Right renal cortex interstitium (tissue), 3 donors: Measurements from ENCODE around the gene KIAA0319L. TPM values are rescaled to one million over a fixed set of nuclear protein-coding genes. Genes with fewer than 3 reads are reported as not detected.

Source experiments
- DNase-seq, 3 donors: peaks; one replicate each; pipeline ENCODE4 v3.0.0-alpha.2; 2013; ENCODE audit warnings: low read depth in 3 of 3, low spot score in 2 of 3
- polyA plus RNA-seq, 3 donors: library from polyadenylated mRNA; unstranded; fragments of 120-200 nt; gene quantifications; one replicate each; pipeline ENCODE4 v1.2.1, GENCODE V29; 2013; ENCODE audit not compliant: insufficient read length in 3 of 3

KIAA0319L gene
- polyA plus RNA-seq, 3 donors, result 56.3 to 64.2 (median 60.9) TPM

DNA sequence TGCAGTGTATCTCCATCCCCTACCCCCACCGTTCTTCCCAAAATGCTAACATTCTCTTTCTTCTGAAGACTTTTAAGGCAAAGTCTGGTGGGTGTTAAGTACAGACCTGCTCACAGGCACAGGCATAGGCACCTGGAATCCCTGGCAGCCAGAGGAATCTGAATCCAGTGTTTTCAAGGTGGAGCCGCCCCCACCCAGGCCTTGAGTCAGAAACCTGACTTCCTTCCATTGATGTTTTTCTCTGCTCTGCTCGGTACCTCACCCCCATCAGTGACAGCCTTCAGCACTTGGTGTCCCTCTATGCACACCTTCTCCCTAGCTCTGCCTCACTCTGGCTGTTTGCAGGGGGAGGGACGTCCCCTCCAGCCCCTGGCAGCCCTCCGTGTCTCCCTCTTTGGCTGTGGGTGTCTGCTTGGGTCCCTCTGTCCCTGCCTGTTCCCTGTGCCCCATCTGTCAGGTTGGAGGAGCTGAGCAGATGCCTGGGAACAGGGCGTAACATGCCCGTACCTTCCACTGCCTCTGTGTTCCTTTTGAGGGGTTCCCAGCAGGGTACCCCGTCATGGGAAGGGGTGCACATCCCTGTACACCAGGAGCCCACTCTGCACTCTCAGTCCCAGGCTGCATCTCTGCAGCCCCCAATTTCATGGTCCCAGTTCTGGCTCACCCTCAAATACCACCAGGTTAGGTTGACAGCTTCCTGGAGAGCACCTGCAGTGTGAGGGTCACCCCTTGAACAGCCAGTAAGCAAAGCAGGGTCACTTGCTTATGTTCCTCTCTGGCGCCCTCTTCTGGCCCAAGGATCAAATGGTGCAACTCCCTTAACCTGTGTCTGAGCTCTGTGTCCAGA, 7.1 kb upstream of the KIAA0319L start:
- peak in 1 of 3 donors; percentile 52 for DNase-seq

DNA sequence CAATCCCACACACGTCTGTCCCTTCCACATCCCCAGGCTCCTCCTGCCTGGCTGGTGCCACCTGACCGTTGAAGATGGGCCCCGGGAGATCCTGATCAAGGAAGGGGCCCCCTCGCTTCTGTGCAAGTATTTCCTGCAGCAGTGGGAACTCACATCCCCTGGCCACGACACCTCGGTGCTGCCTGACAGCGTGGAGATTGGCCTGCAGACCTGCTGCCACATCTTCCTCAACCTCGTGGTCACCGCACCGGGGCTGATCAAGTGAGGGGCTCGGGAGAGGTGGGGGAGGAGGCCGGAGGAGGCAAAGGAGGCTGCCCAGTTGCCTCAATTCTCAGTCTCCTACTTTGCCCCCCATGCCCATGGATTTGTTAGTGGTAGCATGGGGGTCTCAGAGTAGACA, 6.0 kb upstream of the KIAA0319L start:
- no peak for DNase-seq

DNA sequence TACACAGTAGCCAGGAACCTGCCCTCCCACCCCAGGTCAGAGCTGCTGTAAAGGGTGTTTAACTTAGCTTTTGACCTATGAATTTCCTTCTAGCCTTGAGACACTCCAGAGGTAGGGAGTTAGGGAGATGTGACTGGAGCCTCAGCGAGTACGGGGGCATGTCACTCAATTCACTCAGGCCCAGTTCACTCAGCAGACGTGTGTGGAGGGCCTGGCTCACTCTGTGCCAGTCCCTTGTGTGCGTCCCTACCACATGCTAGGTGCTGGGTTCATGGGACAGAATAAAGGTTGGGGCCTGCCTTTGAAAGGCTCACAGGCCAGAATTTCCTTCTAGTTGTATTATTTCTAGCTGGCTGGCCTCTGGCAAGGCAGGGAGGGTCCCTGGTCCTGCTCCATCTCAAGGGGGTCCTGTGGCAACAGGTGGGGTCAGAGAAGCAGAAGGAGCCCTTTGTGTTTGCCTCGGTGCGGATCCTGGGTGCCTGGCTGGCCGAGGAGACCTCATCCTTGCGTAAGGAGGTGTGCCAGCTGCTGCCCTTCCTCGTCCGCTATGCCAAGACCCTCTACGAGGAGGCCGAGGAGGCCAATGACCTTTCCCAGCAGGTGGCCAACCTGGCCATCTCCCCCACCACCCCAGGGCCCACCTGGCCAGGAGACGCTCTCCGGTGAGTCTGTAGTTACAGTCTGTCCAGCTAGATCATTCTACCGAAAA, 4.9 kb upstream of the KIAA0319L start:
- no peak for DNase-seq

DNA sequence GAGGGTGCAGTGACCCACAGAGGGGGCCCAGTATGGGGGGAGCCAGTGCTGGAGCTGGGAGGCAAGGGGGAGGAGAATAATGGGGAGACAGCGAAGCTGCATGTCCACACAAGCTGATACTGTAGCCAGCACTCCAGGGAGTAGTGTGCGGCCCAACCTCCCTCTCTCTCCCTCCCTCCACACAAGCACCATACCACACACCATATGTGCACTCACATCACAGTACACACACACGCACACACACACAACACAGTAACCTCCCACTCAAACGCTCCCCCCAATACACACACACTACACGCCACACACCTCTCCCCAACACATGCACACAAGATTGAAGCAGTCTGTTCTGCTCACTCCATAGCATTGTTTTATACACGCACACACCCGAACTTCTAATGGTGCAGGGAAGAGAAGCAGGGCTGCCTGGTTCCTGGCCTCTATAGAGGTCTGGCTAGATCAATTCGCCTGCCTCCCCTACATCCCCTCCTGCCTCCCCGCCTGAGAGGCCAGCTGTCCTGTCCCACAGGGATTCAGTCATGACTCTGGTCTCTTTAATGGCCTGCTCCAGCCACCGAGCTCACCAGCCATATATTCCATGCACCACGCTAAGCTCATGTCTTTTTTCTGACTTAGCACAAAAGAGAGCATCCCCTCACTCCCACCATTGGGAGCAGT, 4.2 kb upstream of the KIAA0319L start:
- no peak for DNase-seq

DNA sequence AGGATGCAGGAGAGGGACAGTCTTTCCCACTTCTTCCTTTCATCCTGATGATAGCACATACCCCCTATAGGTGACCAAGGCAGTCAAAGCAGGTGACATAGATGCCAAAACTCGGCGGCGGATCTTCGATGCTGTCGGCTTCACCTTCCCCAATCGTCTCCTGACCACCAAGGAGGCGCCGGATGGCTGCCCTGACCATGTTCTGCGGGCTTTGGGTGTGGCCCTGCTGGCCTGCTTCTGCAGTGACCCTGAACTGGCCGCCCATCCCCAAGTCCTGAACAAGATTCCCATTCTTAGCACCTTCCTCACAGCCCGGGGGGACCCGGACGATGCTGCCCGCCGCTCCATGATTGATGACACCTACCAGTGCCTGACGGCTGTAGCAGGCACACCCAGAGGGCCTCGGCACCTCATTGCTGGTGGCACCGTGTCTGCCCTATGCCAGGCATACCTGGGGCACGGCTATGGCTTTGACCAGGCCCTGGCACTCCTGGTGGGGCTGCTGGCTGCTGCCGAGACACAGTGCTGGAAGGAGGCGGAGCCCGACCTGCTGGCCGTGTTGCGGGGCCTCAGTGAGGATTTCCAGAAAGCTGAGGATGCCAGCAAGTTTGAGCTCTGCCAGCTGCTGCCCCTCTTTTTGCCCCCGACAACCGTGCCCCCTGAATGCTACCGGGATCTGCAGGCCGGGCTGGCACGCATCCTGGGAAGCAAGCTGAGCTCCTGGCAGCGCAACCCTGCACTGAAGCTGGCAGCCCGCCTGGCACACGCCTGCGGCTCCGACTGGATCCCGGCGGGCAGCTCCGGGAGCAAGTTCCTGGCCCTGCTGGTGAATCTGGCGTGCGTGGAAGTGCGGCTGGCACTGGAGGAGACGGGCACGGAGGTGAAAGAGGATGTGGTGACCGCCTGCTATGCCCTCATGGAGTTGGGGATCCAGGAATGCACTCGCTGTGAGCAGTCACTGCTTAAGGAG, 3.3 kb upstream of the KIAA0319L start:
- no peak for DNase-seq

DNA sequence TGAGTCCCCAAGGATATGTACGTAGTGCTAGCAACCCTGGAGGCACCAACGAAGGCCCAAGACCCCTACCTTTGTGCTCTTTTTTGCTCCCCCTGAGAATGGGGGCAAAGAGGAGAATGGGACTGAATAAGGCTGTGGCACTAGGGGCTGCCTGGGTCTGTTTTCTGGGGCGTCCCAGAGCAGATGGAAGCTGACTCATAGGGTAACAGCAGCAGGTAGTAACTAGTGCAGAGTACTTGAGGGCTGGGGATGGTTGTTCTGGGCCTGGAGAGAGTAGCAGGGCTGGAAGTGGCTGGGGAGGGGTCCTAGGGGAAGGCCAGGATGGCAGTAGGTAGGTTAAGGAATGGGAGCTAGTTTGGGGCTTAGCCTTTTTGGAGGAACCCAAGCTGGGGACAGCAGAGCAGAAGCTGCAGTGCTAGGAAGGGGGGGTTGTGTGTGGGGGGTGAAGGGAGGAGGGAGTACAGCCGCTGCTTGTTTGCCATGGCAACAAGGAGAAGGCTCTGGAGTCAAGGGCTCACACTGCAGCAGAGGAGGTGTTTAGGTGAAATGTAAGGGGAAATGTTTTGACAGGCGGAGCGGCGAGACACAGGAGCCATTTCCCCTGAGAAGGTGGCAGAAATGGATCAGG, 2.2 kb upstream of the KIAA0319L start:
- DNase-seq, result no peak

DNA sequence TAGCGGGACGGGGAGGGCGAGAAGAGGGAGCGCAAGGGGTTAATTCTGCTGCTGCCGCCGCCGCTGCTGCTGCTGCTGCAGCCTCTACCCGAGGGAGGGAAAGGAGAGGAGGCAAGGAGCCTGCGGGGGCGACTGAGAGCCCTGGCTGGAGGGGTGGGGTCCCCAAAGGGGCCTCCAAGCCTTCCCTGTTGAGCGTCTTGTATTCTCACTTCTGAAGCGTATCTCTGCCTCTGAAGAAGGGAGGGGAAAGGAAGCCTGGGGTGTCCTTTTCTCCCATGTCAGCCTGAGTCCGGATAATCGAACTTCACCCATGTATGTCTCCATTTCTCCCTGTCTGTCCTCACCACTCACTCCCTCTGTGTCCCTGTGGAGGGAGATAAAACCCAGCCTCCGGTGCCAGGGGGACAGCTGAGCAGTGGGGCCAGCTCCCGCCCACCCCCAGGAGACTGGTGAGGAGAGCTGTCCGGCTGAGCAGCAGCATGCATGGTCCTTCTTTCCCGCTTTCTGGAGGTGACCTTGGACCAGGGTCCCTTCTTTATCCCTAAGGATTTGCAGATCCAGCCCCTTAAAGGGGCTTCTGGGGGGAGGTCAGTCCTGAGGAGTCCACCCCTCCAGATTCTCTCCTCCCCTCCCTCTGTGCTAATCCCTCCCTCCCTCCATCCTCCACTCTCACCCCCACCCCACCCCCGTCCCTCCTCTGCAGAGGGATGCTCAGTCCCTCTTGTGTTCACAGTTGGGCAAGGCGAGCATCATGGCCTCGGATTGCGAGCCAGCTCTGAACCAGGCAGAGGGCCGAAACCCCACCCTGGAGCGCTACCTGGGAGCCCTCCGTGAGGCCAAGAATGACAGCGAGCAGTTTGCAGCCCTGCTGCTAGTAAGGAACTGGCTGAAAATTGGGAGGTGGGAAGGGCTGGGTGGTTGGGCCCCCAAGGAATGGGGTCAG, 1.4 kb upstream of the KIAA0319L start:
- DNase-seq, result no peak

DNA sequence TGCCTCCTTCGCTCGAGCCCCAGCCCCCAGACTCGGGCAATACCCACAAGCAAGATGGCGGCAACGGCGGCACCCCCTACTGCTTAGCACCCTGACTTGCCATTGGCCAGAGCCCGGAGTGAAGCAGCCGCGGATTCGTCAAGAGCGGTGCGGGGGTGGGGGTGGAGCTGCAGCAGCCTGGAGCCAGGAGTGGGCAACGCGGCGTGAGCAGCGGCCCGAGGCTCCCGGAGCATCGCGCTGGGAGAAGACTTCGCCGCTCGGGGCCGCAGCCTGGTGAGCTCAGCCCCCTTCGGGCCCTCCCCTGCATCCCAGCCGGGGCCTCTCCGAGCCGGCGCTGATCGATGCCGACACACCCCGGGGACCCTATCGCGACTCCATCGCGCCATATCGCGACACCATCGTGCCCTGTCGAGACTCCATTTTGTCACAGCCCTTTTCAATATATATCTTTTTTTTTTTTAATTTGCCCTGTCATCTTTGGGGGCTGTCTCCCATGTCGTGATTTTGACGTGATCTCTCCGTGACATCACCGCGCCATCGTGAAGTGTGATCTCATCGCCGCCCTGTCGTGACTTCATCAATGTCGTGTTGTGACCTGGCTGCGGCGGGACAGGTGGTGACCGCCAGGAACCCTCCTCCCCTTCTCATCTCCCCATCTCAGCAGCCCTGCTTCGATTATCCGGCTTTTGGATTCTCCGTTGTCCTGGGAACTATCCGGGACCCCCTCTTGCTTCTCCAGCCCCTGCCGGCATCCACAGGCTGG, 589 bp upstream of the KIAA0319L start, which contains the start of gene NCDN:
NCDN (plus strand) TSS at position 189 of the 763 bp plus-strand sequence; CDS start at position 581, 392 bp downstream.
- DNase-seq, result peak; percentile 93 to 96 (median 95)

DNA sequence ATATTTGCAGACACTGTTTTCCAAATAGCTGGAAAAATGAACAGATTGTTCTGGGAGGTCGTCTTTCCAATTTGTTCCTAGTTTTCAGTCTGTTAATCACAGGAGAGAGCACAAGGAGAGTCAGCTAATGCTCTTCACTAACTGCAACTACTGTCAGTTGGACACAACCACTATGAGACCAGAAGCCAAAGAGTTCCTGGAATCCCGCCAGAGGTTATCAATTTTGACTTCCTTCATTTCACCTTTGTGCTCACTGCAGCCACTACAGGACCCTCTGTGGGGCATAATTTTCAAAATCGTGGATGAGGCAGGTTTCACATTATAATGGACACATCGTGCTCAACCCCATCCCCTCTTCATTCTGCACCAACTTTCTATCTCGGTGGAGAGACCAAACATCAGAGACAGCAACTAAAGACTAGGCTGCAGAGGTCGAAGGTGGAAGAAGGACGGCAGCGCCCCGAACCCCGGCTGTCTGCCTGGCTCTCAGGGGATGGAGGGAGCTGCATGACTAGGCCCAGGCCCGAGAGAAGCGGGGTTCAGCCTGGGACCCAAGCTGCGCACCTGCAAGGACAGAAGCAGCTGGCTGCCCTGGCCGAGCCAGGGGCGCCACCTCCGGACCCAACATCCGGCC, 602 bp downstream of the KIAA0319L start:
- DNase-seq, result no peak

DNA sequence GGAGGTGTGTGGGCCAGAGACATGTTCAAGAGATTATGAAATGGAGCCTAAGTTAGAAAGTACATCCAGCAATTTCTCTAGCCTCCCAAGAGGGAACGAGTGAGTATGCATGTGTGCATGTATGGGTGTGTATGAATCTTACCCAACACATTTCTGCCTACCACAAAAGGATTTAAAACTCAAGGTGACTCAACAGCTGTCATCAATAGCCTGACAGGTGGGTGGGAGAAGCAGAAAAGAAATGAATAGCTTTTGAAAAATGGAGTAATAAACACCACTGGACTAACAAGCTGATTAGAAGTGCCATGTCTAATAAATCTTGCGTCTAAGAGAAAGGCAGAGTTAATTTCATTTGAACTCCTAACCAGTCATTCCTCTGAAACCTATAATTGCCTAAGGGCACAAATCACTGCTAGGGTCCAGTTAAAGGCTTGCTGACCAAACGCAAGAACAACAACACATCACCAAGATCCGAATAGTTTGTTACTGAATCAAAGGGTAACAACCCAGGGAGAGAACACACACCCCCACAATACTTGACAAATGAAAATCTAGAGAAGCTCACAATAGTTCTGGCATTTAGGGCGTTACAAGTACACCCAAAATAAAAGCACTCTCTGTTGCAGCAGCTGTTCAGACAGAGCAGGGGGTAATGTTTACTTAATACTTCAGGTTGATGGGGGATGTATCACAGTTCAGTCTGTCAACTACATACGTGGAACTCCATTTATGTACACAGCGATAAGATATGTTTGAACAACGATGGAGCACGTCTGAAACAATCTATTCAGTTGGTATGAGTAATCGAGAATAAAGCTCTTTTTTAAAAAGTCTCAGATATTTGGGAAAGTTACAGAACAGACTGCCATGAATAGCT, 1.4 kb downstream of the KIAA0319L start:
- DNase-seq, result no peak

DNA sequence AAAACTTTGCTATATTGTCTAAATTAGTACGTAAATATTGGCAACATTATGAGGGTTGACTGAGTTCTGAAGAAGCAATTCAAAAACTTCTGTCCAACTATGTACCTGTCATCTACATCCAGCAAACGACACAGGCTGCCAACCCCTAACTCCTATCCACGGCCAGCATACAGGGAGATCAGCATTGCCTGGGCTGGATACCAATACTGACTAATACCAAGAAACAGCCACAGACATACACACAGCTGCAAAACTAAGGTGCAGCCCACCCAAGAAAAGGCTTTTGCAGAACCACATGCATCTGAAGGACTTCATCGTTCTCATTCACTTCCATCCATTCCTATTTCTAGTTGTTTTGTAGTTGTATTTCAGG, 2.0 kb downstream of the KIAA0319L start:
- no peak for DNase-seq

DNA sequence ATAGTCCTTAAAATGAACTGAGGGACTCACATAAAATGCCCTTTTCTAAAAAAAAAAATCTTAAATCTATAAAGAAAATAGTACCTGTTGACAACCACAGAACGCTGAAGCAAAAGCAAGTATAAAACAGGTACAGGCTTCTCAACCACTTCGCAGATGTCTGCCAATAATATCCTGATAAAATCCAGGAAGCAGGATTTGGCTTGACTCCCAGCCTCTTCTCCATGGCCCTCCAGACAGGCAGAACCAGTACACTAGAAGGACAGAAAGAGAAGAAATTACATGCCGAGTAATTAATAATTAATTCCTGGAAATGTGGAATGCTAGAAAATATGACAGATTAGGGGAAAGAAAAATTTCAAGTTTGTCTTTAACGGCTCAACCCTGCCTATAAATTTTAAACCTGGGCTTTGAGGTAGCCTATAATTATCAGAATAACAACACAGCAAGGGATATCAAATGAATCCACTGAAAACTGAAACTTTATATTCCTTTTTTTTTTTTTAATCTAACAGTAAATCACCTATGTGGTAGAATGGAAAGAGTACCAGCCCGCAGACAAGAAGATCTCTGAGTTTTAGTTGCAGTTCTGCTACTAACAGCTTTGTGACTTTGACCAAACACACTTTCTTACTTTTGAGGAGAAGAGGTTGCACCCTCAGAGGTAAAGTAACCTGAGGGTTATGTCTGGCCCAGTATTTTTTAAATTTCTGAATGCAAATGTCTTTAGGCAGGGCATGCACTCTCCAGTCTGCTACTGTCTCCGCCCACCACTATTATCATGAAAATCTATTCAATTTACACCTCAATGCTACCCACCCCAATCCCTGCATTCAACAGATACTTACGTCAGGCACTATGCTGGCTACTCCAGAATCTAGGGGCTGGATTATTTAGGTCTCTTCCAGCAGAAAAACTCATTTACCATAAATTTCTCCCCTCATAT, 2.7 kb downstream of the KIAA0319L start:
- no peak for DNase-seq

DNA sequence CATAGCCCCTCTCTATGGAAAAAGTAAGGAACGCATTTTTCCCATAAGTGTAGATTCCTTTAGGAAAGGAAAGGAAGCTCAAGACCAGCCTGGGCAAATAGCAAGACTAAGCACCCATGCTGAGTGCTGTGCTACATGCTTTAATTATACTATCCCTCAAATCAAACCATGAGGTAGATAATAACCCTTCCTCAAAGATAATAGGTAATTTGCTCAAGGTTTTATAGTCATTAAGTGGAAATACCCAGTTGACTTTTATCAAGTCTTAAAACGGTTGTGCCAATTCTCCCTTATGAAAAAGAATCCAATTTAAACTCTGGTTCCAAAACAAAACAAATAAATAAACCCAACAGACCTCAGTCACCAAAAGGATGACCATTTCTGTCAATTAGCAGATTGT, 3.4 kb downstream of the KIAA0319L start:
- no peak for DNase-seq

DNA sequence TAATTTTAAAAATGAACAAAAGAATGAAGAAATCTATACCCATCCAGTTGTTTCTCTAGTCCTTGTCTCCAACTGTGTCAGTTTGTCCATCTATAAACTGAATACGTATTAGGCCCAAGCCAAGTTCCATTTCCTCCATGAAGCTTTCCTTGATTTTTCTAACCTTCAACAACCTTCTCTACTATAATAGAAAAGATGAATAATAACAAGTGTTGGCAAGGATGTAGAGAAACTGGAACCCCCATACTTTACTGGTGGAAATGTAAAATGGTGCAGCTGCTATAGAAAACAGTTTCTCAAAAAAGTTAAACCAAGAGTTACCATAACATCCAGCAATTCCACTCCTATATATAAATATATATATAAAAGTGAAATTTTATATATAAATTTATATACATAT, 10.6 kb downstream of the KIAA0319L start:
- no peak for DNase-seq

DNA sequence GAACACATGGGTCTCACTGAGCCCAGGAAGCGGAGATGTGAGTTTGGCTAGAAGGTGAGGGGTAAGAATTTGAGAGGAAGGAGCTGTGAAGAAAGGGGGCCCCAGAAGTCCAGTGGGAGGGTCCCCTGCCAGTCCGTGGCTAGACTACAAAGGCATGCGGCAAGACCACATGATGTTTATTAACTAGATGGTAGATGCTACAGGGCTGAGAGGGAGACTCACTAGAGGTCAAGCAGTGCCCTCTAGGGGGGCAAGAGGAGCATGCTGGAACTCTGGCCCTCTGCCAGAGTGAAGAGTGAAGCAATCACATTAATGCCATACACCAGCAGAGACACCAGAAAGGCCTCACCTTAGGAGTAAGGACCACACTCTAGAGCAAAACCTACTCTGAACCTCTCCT, 12.2 kb downstream of the KIAA0319L start:
- no peak for DNase-seq
